ENCODE data around the gene WDR33.

Gene WDR33

GRCh38 chr2:127706215-127706990 lies 104.6 kb downstream of the WDR33 start:
- DNase-seq (ENCODE audit: low read depth, low spot score), result no peak
- H3K9me3 ChIP-seq (ENCODE audit: control insufficient read depth, insufficient read depth, low read length), result no peaks in the 10 kb centered on the region
- H3K27me3 ChIP-seq (ENCODE audit: control insufficient read depth, insufficient read depth, low read length), result no peaks in the 10 kb centered on the region
- no CpG with 5 or more reads among the region's 14 CpGs for WGBS (ENCODE audit: insufficient coverage, insufficient read length)
- no peak overlapping the region for H3K4me3 ChIP-seq (ENCODE audit: low read length)
- H3K27ac ChIP-seq (ENCODE audit: low read length), result no peak overlapping the region
- H3K36me3 ChIP-seq (ENCODE audit: control insufficient read depth, insufficient read depth, low read length), result peaks cover 27% of the 10 kb centered on the region
- H3K4me1 ChIP-seq (ENCODE audit: control insufficient read depth, insufficient read depth, low read length), result no peaks in the 10 kb centered on the region

GRCh38 chr2:127705391-127706065 lies 105.4 kb downstream of the WDR33 start:
- H3K4me3 ChIP-seq (ENCODE audit: low read length), result no peak overlapping the region
- no peaks in the 10 kb centered on the region for H3K27me3 ChIP-seq (ENCODE audit: control insufficient read depth, insufficient read depth, low read length)
- H3K4me1 ChIP-seq (ENCODE audit: control insufficient read depth, insufficient read depth, low read length), result no peaks in the 10 kb centered on the region
- no peaks in the 10 kb centered on the region for H3K9me3 ChIP-seq (ENCODE audit: control insufficient read depth, insufficient read depth, low read length)
- DNase-seq (ENCODE audit: low read depth, low spot score), result no peak
- WGBS (ENCODE audit: insufficient coverage, insufficient read length), result no CpG with 5 or more reads among the region's 5 CpGs
- peaks cover 27% of the 10 kb centered on the region for H3K36me3 ChIP-seq (ENCODE audit: control insufficient read depth, insufficient read depth, low read length)
- H3K27ac ChIP-seq (ENCODE audit: low read length), result no peak overlapping the region

- H3K36me3 ChIP-seq (ENCODE audit: control insufficient read depth, insufficient read depth, low read length), result peaks cover 25% of the 10 kb centered on the region
- no CpG with 5 or more reads among the region's 5 CpGs for WGBS (ENCODE audit: insufficient coverage, insufficient read length)
Observed at GRCh38 chr2:127704641-127705390, 106.2 kb downstream of the WDR33 start.

GRCh38 chr2:127703282-127703681 lies 107.7 kb downstream of the WDR33 start:
- Histone ChIP-seq H3K36me3 (ENCODE audit: control insufficient read depth, insufficient read depth, low read length) (peaks cover 11% of the 10 kb centered on the region), H3K4me3 (ENCODE audit: low read length) (no peak overlapping the region), H3K4me1 (ENCODE audit: control insufficient read depth, insufficient read depth, low read length) (no peaks in the 10 kb centered on the region), H3K27me3 (ENCODE audit: control insufficient read depth, insufficient read depth, low read length) (no peaks in the 10 kb centered on the region), H3K27ac (ENCODE audit: low read length) (no peak overlapping the region), H3K9me3 (ENCODE audit: control insufficient read depth, insufficient read depth, low read length) (no peaks in the 10 kb centered on the region)
- WGBS (ENCODE audit: insufficient coverage, insufficient read length), result no CpG with 5 or more reads among the region's 5 CpGs
- DNase-seq (ENCODE audit: low read depth, low spot score), result no peak

More at GRCh38 chr2:127704641-127705390, 106.2 kb downstream of the WDR33 start:
- H3K4me3 ChIP-seq (ENCODE audit: low read length), result no peak overlapping the region
- no peak overlapping the region for H3K27ac ChIP-seq (ENCODE audit: low read length)
- no peaks in the 10 kb centered on the region for H3K27me3 ChIP-seq (ENCODE audit: control insufficient read depth, insufficient read depth, low read length)
- H3K9me3 ChIP-seq (ENCODE audit: control insufficient read depth, insufficient read depth, low read length), result no peaks in the 10 kb centered on the region
- no peaks in the 10 kb centered on the region for H3K4me1 ChIP-seq (ENCODE audit: control insufficient read depth, insufficient read depth, low read length)
- DNase-seq (ENCODE audit: low read depth, low spot score), result no peak

- H3K27ac ChIP-seq (ENCODE audit: low read length), result no peak overlapping the region
- DNase-seq (ENCODE audit: low read depth, low spot score), result no peak
- peaks cover 6% of the 10 kb centered on the region for H3K36me3 ChIP-seq (ENCODE audit: control insufficient read depth, insufficient read depth, low read length)
- H3K9me3 ChIP-seq (ENCODE audit: control insufficient read depth, insufficient read depth, low read length), result no peaks in the 10 kb centered on the region
- H3K27me3 ChIP-seq (ENCODE audit: control insufficient read depth, insufficient read depth, low read length), result no peaks in the 10 kb centered on the region
- WGBS (ENCODE audit: insufficient coverage, insufficient read length), result no CpG with 5 or more reads among the region's 19 CpGs
- H3K4me1 ChIP-seq (ENCODE audit: control insufficient read depth, insufficient read depth, low read length), result no peaks in the 10 kb centered on the region
- H3K4me3 ChIP-seq (ENCODE audit: low read length), result peak overlapping the region; percentile 80; the same call in 1 of the 2 replicates
Observed at GRCh38 chr2:127702395-127703009, 108.5 kb downstream of the WDR33 start.

GRCh38 chr2:127701651-127702394 lies 109.1 kb downstream of the WDR33 start:
- no peak overlapping the region for H3K27ac ChIP-seq (ENCODE audit: low read length)
- peak overlapping the region; percentile 80 for H3K4me3 ChIP-seq (ENCODE audit: low read length)
- WGBS (ENCODE audit: insufficient coverage, insufficient read length), result no CpG with 5 or more reads among the region's 108 CpGs
- peaks cover 3% of the 10 kb centered on the region for H3K36me3 ChIP-seq (ENCODE audit: control insufficient read depth, insufficient read depth, low read length)
- no peaks in the 10 kb centered on the region for H3K4me1 ChIP-seq (ENCODE audit: control insufficient read depth, insufficient read depth, low read length)
- no peaks in the 10 kb centered on the region for H3K27me3 ChIP-seq (ENCODE audit: control insufficient read depth, insufficient read depth, low read length)
- DNase-seq (ENCODE audit: low read depth, low spot score), result no peak
- H3K9me3 ChIP-seq (ENCODE audit: control insufficient read depth, insufficient read depth, low read length), result no peaks in the 10 kb centered on the region

- WGBS (ENCODE audit: insufficient coverage, insufficient read length), result no CpG with 5 or more reads among the region's 44 CpGs
- Histone ChIP-seq H3K4me3 (ENCODE audit: low read length) (peak within 1 kb of the TSS; percentile 80), H3K9me3 (ENCODE audit: control insufficient read depth, insufficient read depth, low read length) (no peaks in the 10 kb centered on the region), H3K27ac (ENCODE audit: low read length) (no peak within 1 kb of the TSS), H3K36me3 (ENCODE audit: control insufficient read depth, insufficient read depth, low read length) (no peaks in the 10 kb centered on the region; the same call in none of the 2 replicates), H3K27me3 (ENCODE audit: control insufficient read depth, insufficient read depth, low read length) (no peaks in the 10 kb centered on the region), H3K4me1 (ENCODE audit: control insufficient read depth, insufficient read depth, low read length) (no peaks in the 10 kb centered on the region)
- DNase-seq (ENCODE audit: low read depth, low spot score), result peak; percentile 82
Observed at GRCh38 chr2:127701193-127701650, 109.7 kb downstream of the WDR33 start, which contains the start of gene SFT2D3. SFT2D3 (plus strand) TSS chr2:127701497; CDS start chr2:127701529, 32 bp downstream.

- Histone ChIP-seq H3K27me3 (ENCODE audit: control insufficient read depth, insufficient read depth, low read length) (no peaks in the 10 kb centered on the region), H3K9me3 (ENCODE audit: control insufficient read depth, insufficient read depth, low read length) (no peaks in the 10 kb centered on the region), H3K36me3 (ENCODE audit: control insufficient read depth, insufficient read depth, low read length) (no peaks in the 10 kb centered on the region; the same call in 1 of the 2 replicates), H3K4me1 (ENCODE audit: control insufficient read depth, insufficient read depth, low read length) (no peaks in the 10 kb centered on the region), H3K27ac (ENCODE audit: low read length) (no peak overlapping the region), H3K4me3 (ENCODE audit: low read length) (peak overlapping the region; percentile 80; the same call in 1 of the 2 replicates)
- no CpG with 5 or more reads among the region's 17 CpGs for WGBS (ENCODE audit: insufficient coverage, insufficient read length)
- no peak for DNase-seq (ENCODE audit: low read depth, low spot score)
Observed at GRCh38 chr2:127700527-127701192, 110.3 kb downstream of the WDR33 start.

Data from iPS DF 6.9 (cell line).